HCT116 (cell line): Measurements from ENCODE around the gene SACM1L. TPM values are rescaled to one million over a fixed set of nuclear protein-coding genes. Genes with fewer than 3 reads are reported as not detected.

Experiments used
- ATAC-seq: fragments of 200-7000 bp; cut with Tn5 transposase; 2 replicates; pipeline ENCODE4 v1.9.1; 2020; ENCODE audit warnings: mild to moderate bottlenecking, moderate library complexity
- BruUV-seq: library from RNA; stranded (reverse); fragments of 400-500 nt; replicated peaks from 2 replicates; lab custom pipeline; 2021; lab: Mats Ljungman, UMichigan
- CTCF ChIA-PET: fragments of 300-600 bp; sonication (Branson Sonifier 250); formaldehyde crosslinking; loops from one replicate; lab custom pipeline; 2021; ENCODE audit warnings: antibody characterized with exemption; lab: Charles Lee
- POLR2A ChIA-PET: fragments of 300-600, 350-600 bp; sonication (Branson Sonifier 250); formaldehyde crosslinking; loops from one replicate; lab custom pipeline; 2021; ENCODE audit warnings: antibody characterized with exemption; lab: Charles Lee
- RAD21 ChIA-PET, 2 experiments: fragments of 300-600 bp; sonication (Branson Sonifier 250); formaldehyde crosslinking; loops; one replicate each; lab custom pipeline; 2023; ENCODE audit warnings: low total read pairs in 2 of 2; ENCODE audit not compliant: uncharacterized antibody in 2 of 2, unreplicated experiment in 2 of 2, low non-redundant PET in 1 of 2; lab: Charles Lee
- DNase-seq: peaks from one replicate; pipeline ENCODE4 v3.0.0-alpha.2; 2010; ENCODE audit warnings: low read depth, low spot score
- H2AFZ ChIP-seq: fragments of 200-600 bp; shearing (Covaris generic), sonication (generic); 2 replicates; pipeline ENCODE4 v1.6.1; 2017; ENCODE audit warnings: low read depth, mixed run types, mixed read lengths, antibody characterized with exemption, low read length; ENCODE audit not compliant: poor library complexity, severe bottlenecking
- H3K27ac ChIP-seq: 2 replicates; pipeline ENCODE4 v1.5.1; 2012; ENCODE audit warnings: low read depth, low read length
- H3K27me3 ChIP-seq: fragments of 200-600 bp; sonication (generic); 2 replicates; pipeline ENCODE4 v1.6.1; 2016; ENCODE audit warnings: mixed run types, low read length, mixed read lengths; ENCODE audit not compliant: insufficient read depth
- H3K36me3 ChIP-seq, 2 experiments: fragments of 200-500 bp in 1 of 2; fragments of 200-600 bp in 1 of 2; sonication (Bioruptor generic) in 1 of 2; sonication (generic) in 1 of 2; 2 replicates each; pipeline versions ENCODE4 v1.5.1 to v1.6.1; 2014 to 2016; ENCODE audit warnings: low read length in 2 of 2, inconsistent platforms in 1 of 2, mixed read lengths in 1 of 2, mixed run types in 1 of 2; ENCODE audit not compliant: insufficient read depth in 2 of 2, control insufficient read depth in 1 of 2
- H3K4me1 ChIP-seq, 2 experiments: fragments of 200-600 bp in 1 of 2; sonication (generic) in 1 of 2; 2 replicates each; pipeline versions ENCODE4 v1.5.1 to v1.6.1; 2012 to 2017; ENCODE audit warnings: low read length in 2 of 2, inconsistent platforms in 1 of 2, mild to moderate bottlenecking in 1 of 2, mixed read lengths in 1 of 2, mixed run types in 1 of 2, moderate library complexity in 1 of 2; ENCODE audit not compliant: insufficient read depth in 2 of 2, control insufficient read depth in 1 of 2
- H3K4me2 ChIP-seq: fragments of 200-600 bp; sonication (generic); 2 replicates; pipeline ENCODE4 v1.6.1; 2017; ENCODE audit warnings: mixed run types, low read length, mixed read lengths
- H3K4me3 ChIP-seq, 2 experiments: fragments of 200-600 bp in 1 of 2; sonication (generic) in 1 of 2; replicated peaks in 1 of 2; 2 replicates each; pipeline ENCODE4 v1.5.1; 2011 to 2016; ENCODE audit warnings: low read length in 2 of 2, control low read depth in 1 of 2, low read depth in 1 of 2, mild to moderate bottlenecking in 1 of 2, mixed read lengths in 1 of 2, mixed run types in 1 of 2
- H3K79me2 ChIP-seq: fragments of 200-600 bp; sonication (generic); 2 replicates; pipeline ENCODE4 v1.6.1; 2017; ENCODE audit warnings: mild to moderate bottlenecking, mixed run types, low read length, moderate library complexity, mixed read lengths; ENCODE audit not compliant: insufficient read depth
- H3K9ac ChIP-seq: fragments of 200-600 bp; sonication (generic); 2 replicates; pipeline ENCODE4 v1.6.1; 2016; ENCODE audit warnings: low read length, mixed read lengths
- H3K9me2 ChIP-seq: fragments of 200-600 bp; sonication (generic), shearing (Covaris generic); 2 replicates; pipeline ENCODE4 v1.6.1; 2017; ENCODE audit warnings: mixed run types, mild to moderate bottlenecking, moderate library complexity; ENCODE audit not compliant: insufficient read depth
- H3K9me3 ChIP-seq, 2 experiments: fragments of 200-500 bp in 1 of 2; fragments of 200-600 bp in 1 of 2; sonication (Bioruptor generic) in 1 of 2; sonication (generic) in 1 of 2; 2 replicates each; pipeline ENCODE4 v1.6.1; 2014 to 2017; ENCODE audit warnings: low read length in 2 of 2, mixed read lengths in 2 of 2, inconsistent platforms in 1 of 2, low read depth in 1 of 2, mild to moderate bottlenecking in 1 of 2, mixed run types in 1 of 2, moderate library complexity in 1 of 2; ENCODE audit not compliant: control insufficient read depth in 1 of 2, insufficient read depth in 1 of 2
- H4K20me1 ChIP-seq: fragments of 200-600 bp; sonication (generic), shearing (Covaris generic); 2 replicates; pipeline ENCODE4 v1.6.1; 2017; ENCODE audit warnings: mixed run types, mild to moderate bottlenecking, moderate library complexity; ENCODE audit not compliant: insufficient read depth
- CBX3 ChIP-seq: IDR thresholded peaks from 2 replicates; pipeline ENCODE4 v1.6.1; 2012; ENCODE audit warnings: low read depth
- CTCF ChIP-seq, 3 experiments: fragments of 200-600 bp in 1 of 3; sonication (generic) in 1 of 3; IDR thresholded peaks in 2 of 3; conservative IDR thresholded peaks in 1 of 3; 2 replicates each; pipeline ENCODE4 v1.5.1; 2012 to 2017; ENCODE audit warnings: low read depth in 2 of 3, low read length in 2 of 3, antibody characterized with exemption in 1 of 3, borderline replicate concordance in 1 of 3, control low read depth in 1 of 3, mild to moderate bottlenecking in 1 of 3, mixed read lengths in 1 of 3, mixed run types in 1 of 3, moderate library complexity in 1 of 3; ENCODE audit not compliant: insufficient read depth in 1 of 3
- ELF1 ChIP-seq: IDR thresholded peaks from 2 replicates; pipeline ENCODE4 v1.6.1; 2012; ENCODE audit warnings: low read depth, borderline replicate concordance
- RAD21 ChIP-seq: IDR thresholded peaks from 2 replicates; pipeline ENCODE4 v1.6.1; 2012; ENCODE audit warnings: low read depth, mild to moderate bottlenecking
- SRF ChIP-seq: IDR thresholded peaks from 2 replicates; pipeline ENCODE4 v1.6.1; 2012; ENCODE audit warnings: low read depth
- intact Hi-C: fragments of 100-400 bp; cut with micrococcal nuclease; formaldehyde crosslinking; loops from 2 replicates; pipeline ENCODE4 v1.10.0; 2022
- total RNA-seq: library from RNA; stranded (reverse); gene quantifications from one replicate; pipeline ENCODE4 v1.2.1, GENCODE V29; 2021; ENCODE audit not compliant: unreplicated experiment

SACM1L gene
- total RNA-seq, 1 experiment from 2014 or later, result 27.3 TPM

- peaks cover 10 to 18% of the 10 kb centered on the region in 2 experiments; a peak in 3 of 4 replicates for H3K4me1 ChIP-seq
- H3K9me3 ChIP-seq, result no peaks in the 10 kb centered on the region
- no peaks in the 10 kb centered on the region for H4K20me1 ChIP-seq
- H2AFZ ChIP-seq, result peak overlapping the region; percentile 92
- intact Hi-C loops, result loop anchor here (1.0 to 10.0 kb wide), 5 partner anchors 71 to 614 kb away; partner anchors contain the start of gene CCR5
- no peak overlapping the region for H3K9ac ChIP-seq
- no peaks in the 10 kb centered on the region for H3K9me2 ChIP-seq
- H3K27me3 ChIP-seq, result no peaks in the 10 kb centered on the region
- ChIA-PET RAD21 (interaction anchor here (0.6 to 1.6 kb wide), 6 partner anchors 70 to 323 kb away, joined by 3 to 14 read pairs (median 6); no protein-coding TSS in a partner anchor), POLR2A (no interaction called here), CTCF (interaction anchor here (0.6 to 5.7 kb wide), 12 partner anchors 34 to 724 kb away, joined by 3 to 65 read pairs (median 4); partner anchors contain the start of gene LZTFL1)
- peak overlapping the region; percentile 30 for H3K4me2 ChIP-seq
- BruUV-seq, result no TSS peak
- peak; percentile 98 for ATAC-seq
- TF ChIP-seq SRF, result no peak
- TF ChIP-seq ELF1, result no peak
- peak; percentile 86 to 89 (median 88) for TF ChIP-seq CTCF (IDR thresholded peaks at IDR 0.05 in 2 of 3, conservative IDR thresholded peaks at IDR 0.05 in 1 of 3; ENCODE audit: borderline replicate concordance in 1 of 3, insufficient read depth in 1 of 3, low read depth in 2 of 3, low read length in 2 of 3)
- TF ChIP-seq CBX3, result no peak
- TF ChIP-seq RAD21, result peak; percentile 96
- no peak overlapping the region for H3K27ac ChIP-seq
- no peaks in the 10 kb centered on the region for H3K79me2 ChIP-seq
- DNase-seq, result peak; percentile 51
- H3K4me3 ChIP-seq, result no peak overlapping the region
- H3K36me3 ChIP-seq, result no peaks in the 10 kb centered on the region
Measured at GRCh38 chr3:45760878-45761711, 71.9 kb downstream of the SACM1L start.
